GM19023 (cell line): Measurements from ENCODE around the gene NEK1.
"Not testable (repeated sequence)": the region's sequence is repeated elsewhere in the genome, so short reads cannot be mapped to it uniquely, and the experiment has no call there.

Source experiments
- ATAC-seq: cut with Tn5 transposase; IDR thresholded peaks from one replicate; pipeline ENCODE4 v1.9.1; 2021; ENCODE audit warnings: mild to moderate bottlenecking, moderate library complexity; ENCODE audit not compliant: unreplicated experiment

Gene NEK1

DNA sequence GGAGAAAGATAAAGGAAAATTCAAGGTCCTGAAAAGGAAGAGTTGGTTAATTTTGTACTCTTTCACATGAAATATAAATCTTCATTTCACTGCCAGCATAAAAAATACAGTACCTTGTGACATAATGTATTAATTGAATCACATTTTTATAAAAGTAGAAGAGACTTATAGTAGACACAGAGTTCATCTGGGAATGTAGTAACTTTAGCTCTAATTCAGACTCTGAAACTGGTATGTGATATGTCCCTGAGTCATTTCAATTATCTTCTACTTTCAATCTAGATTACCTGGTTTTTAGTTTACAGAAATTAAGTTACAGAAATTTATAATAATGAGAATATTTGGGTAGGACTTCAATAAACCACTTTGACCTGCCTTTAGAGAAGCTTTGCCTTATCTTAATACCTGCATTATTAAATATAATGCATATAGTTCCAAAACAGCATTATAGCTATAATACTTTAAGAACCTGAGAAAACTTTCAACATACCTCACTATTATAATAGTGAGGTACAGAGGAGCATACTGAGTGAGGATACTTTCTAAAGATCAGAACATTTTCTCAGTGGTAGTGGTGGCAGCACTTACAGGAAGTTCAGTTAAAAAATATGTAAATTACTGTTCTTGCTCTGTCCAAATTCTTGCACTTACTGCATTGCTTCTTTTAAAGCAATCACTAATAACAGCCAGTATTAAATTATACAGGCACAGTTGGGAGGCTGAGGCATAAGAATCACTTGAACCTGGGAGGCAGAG, 11.2 kb downstream of the NEK1 start:
- no peak for ATAC-seq

DNA sequence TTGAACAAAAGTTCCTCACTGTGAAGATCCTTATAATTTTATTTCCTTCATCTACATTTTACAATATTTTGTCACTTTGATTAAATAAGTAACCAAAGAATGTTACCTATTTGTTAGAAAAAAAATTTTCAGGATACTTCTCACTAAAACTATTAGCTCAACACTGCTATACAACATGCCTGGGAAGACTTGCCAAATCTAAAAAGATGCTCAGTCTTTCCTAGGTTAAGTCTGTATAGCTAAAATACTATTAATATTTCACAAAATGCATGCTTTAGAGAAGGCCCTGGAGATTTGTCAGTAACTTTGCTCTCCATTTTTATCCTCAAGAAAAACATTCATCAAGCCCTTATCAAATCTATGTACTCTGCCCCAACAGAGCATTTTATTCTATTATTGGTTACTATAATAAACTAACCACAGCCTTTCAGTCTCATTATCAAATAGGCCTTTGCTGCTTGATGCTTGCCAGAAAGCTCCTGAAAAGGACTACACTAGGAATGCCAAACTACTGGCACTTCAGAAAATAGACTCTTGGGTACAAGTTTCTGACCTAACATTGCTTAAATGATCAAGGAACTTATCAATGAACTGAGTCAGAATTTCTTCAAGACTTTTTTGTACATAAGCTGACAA, 17.7 kb downstream of the NEK1 start:
- ATAC-seq = no peak

DNA sequence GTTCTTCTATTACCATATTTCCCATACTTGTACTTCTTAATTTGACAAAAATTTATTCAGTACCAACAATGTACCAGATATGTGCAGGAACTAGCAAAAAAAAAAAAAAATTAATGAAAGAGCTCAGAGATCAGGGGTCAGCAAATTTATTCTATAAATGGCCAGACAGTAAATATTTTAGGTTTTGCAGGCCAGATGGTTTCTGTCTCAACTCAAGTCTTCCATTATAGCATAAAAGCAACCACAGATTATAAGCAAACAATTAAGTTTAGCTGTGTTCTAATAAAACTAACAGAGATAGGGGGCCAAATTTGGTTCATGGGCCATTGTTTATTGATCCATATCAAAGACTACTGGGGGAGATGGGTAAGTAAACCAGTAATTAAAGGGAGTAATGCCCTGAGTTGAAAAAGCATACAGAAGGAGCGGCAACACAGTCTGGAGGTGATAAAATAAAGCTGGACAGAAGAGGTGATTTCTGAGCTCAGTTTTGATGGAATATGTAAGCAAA, 19.3 kb downstream of the NEK1 start:
- ATAC-seq = no peak

DNA sequence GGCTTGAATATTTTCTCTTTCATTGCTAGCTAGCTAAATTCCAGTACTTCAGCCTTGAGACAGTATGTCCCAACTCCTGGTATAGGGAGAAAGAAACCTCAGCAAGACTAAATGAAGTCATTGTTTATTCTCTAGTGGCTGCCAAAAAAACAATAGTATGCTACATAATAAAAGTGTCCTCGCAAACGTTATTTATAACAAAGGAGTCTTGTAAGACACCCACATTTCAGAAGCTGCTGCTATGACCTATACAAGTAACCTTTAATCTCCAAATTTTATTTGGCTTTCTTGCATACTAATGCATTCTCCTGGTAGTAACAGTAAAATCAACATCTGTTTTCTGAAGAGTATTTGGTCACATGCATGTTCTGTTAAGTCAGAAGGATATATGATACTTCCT, 28.8 kb downstream of the NEK1 start:
- no peak for ATAC-seq

DNA sequence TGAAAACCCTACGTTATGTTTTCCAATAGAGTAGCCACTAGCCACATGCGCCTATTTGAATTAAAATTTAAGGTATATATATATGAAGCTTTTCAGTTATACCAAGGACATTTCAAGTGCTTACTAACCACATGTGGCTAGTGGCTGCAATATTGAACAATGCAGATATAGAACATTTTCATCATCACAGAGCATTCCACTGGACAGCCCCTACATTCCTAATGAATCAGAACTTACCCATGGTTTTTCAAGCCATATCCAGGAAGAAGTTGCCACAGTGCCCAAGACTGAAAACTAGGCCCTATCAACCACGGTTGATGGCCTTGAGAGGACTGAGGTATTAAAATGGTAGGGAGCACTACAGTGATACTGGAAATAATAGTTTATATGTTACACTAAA, 29.7 kb downstream of the NEK1 start:
- ATAC-seq = no peak

DNA sequence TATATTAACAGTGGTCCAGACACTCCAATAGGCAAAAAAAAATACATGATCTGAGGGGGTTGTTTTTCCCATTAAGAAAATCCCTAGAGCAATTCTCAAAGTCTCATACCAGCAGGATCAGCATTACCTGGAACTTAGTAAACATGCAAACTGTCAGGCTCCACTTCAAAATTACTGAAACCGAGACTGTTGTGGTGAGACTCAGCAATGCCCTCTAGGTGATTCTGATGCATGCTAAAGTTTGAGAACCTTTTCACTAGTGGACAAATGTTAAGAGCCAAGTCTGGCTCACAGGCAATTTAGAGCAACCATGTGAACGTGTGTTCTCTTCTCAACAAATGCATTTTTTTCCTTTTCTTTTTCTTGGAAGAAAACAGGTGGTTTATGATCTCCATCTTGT, 30.2 kb downstream of the NEK1 start:
- ATAC-seq = peak; percentile 79

DNA sequence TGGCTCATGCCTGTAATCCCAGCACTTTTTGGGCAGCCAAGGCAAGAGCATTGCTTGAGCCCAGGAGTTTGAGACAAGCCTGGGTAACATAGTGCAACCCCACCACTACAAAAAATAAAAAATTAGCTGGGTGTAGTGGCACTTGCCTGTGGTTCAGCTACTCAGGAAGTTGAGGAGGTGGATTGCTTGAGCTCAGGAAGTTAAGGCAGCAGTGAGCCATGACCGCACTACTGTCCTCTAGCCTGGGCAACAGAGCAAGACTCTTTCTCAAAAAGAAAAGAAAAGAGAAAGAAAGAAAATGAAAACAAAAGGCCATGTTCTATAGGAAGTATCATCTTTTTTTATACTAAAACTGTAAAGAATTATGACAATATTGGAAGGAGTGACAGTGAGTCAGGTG, 38.5 kb downstream of the NEK1 start:
- ATAC-seq = no peak

DNA sequence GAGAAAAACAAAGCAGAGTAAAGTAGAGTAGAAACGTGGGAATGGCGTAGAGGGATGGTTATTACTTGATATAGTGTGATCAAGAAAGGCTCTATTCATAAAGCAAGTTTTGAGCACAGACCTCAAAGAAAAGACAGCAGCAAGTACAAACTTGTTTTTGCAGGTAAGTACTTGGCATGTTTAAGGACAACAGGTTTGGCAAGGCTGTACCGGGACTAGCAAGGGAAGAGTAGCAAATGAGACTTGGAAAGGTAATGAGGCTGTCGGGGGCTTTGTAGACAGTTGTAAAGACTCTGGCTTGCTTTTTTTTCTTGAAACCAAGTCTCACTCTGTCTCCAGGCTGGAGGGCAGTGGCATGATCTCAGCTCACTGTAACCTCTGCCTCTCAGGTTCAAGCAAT, 40.9 kb downstream of the NEK1 start:
- no peak for ATAC-seq

DNA sequence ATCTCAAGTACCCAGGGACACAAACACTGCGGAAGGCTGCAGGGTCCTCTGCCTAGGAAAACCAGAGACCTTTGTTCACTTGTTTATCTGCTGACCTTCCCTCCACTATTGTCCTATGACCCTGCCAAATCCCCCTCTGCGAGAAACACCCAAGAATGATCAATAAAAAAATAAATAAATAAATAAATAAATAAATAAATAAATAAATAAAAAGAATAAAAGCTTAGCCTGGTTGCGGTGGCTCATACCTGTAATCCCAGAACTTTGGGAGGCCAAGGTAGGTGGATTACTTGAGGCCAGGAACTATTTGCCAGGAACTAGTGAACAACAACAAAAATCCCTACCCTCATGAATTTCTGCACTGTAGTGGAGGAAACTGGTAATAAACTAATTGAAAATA, 41.4 kb downstream of the NEK1 start:
- not testable (repeated sequence) for ATAC-seq

DNA sequence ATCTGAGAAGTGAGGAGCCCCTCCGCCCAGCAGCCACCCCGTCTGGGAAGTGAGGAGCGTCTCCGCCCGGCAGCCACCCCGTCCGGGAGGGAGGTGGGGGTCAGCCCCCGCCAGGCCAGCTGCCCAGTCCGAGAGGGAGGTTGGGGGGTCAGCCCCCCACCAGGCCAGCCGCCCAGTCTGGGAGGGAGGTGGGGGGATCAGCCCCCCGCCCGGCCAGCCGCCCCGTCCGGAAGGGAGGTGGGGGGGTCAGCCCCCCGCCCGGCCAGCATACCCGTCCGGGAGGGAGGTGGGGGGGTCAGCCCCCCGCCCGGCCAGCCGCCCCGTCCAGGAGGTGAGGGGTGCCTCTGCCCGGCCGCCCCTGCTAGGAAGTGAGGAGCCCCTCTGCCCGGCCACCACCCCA, 42.1 kb downstream of the NEK1 start:
- ATAC-seq = not testable (repeated sequence)

DNA sequence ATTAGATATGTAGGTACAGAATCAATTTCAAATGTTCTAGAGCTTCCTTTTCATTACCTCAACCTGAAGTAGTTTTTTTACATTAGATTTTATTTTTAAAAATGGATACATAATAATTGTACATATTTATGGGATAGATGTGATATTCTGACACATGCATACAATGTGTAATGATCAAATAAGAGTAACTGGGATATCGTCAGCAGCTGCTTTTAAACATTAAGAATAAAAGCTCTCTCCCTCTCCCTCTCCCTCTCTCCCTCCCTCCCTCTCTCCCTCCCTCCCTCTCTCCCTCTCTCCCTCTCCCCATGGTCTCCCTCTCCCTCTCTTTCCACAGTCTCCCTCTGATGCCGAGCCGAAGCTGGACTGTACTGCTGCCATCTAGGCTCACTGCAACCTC, 43.2 kb downstream of the NEK1 start:
- ATAC-seq = not testable (repeated sequence)

DNA sequence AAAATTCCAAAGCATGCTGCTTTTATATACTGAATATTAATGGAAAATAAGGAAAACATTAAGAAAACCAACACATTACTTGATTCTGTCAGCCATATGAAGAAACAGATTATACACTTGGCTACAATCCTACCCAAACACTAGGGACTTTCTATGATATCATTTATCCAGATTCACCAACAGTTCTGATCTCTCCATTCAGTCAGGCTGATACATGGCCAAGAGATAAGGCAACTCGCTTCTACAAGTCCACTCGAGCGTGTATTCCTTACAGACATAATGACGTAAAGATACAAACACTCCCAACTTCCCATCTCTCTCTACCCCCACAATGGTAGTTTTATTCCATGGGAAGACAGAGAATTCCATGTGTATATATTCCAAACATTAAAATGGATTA, 44.5 kb downstream of the NEK1 start:
- ATAC-seq = no peak

DNA sequence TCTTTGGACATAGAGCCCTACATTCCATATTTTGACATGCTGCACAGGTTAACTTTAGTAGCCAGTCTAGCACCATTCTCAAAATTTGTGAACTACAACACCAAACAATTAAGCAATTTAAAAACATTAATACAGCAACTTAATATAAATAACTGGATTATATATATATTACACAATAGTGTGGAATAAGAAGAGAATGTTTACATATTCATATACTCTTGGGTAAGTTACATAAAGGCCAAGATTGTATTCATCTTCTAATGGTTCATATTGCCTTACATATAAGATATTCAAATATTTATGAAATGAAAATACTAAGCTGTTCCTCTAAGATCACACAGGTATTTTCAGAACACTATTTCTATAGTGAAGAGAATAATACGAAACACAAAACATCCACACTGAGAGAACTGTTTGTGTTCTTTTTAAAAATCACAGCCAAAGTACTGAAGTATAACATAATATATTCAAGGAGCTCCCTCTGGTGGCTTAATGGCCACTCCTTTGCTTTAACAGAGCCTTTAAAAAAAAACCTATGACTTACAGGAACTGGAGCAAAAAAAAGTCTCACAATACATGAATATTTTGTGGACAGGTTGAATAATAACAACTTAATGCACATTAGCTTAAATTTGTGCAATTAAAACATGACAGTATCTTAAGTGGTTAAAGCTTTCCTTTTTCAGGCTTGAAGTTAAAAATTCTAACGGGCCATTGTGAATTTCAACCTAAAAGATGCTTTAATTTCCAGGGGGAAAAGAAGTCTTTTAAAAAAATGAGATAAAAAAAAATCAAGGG, 46.2 kb downstream of the NEK1 start:
- peak; percentile 74 for ATAC-seq

DNA sequence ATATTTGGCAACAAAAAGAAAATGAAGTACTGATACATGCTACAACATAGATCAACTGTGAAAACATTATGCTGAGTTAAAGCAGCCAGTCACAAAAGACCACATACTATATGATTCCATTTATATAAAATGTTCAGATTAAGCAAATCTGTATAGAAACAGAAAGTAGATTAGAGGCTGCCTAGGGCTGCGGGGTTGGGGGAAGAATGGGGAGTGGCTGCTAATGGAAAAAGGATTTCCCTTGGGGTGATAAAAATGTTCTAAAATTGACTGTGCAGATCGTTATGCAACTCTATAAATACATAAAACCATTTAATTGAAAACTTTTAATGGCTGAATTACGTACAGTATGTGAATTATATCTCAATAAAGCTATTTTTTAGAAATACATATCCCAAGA, 46.8 kb downstream of the NEK1 start:
- no peak for ATAC-seq

DNA sequence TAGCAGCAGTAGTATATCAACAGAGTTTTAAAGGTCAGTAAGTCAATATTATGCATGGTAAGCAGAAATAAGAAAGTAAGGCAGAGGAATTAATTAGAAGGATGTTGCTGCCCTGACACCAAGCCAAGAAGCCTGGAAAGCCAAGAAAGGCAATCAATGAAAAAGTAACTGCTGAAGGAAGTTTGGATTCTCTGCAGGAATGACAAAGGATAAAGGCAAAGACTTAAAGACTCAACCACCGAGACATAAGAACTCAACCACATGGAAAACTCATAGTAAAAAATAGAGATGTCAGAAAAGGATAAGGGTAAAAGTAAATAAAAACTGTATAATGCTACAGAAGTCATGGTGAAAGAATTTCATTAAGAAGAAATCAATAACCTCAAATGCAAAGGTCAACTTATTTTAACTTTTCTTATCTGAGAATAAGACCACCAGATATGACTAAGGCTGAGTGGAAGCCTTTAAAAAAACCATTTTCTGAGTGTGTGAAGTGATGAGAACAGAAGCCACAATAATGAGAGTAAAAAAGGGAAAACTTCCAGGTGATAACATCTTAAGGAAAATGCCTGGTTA, 55.2 kb downstream of the NEK1 start:
- no peak for ATAC-seq

DNA sequence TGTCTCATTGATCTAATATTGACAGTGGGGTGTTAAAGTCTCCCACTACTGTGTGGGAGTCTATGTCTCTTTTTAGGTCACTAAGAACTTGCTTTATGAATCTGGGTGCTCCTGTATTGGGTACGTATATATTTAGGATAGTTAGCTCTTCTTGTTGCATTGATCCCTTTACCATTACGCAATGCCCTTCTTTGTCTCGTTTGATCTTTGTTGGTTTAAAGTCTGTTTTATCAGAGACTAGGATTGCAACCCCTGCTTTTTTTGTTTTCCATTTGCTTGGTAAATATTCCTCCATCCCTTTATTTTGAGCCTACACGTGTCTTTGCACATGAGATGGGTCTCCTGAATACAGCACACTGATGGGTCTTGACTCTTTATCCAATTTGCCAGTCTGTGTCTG, 65.8 kb downstream of the NEK1 start:
- not testable (repeated sequence) for ATAC-seq

DNA sequence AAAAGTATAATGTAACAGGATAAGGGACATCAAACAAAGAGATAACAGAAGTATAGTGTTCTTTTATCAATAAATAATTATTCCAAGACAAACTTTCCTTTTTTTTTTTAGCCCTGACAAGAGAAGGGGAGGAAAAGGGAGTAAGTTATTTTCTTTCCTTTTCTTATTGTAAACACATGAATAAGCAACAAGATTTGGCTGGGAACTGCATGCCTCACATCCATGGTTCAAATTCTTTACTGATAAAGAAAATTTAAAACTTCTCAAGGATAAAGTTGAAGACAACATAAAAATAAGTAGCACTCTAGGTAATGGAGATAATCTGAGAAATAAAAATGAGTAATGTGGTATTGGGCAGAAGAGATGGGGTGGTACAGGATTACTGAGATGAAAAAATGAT, 71.6 kb downstream of the NEK1 start:
- no peak for ATAC-seq

DNA sequence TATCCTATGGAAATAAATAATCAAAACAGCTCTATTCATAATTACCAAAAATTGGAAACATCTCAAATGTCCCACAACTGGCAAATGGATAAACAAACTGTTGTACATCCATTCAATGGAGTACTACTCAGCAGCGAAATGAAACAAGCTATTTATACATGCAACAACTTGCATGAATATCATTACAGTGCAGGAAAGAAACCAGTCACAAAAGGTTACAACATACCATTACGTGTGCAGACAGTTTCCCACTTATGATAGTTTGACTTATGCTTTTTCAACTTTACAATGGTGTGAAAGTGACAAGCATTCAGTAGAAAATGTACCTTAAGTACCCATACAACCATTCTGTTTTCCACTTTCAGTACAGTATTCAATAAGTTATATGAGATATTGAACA, 82.3 kb downstream of the NEK1 start:
- ATAC-seq = no peak

DNA sequence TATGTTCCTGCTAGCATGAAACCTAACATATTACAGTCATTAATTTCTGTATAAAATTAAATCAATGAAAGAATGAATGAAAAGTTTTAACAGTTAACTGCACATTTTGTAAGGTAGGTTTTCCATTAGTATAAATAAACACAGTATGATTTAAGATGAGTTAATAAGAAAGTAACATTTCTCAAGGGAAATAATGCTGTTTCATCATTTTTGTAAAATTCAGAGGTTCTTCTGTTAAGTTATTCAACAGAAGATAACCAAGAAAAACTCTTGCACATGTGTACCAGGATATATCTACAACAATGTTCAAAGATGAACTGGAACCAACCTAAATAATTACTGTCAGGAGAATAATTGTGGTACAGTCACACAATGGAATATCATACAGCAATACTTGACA, 88.6 kb downstream of the NEK1 start:
- ATAC-seq = no peak

DNA sequence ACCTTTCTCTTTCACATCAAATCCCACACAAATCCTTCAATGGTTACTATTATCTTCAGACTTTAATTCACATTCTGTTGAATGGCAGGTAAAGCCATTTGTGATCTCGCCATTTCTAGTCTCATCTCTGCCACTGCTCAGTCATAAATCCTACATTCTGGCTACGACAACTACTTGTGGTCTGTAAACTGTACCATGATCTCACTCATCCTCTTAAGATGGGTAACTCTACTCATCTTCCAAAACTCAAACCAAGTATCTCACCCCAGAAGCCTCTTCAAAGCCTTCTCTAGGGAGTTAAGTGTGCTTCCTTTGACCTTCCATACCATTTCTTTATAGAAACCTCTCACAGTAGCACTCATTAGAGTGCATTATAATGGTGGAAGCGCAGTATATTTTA, 101.8 kb downstream of the NEK1 start:
- ATAC-seq = no peak

DNA sequence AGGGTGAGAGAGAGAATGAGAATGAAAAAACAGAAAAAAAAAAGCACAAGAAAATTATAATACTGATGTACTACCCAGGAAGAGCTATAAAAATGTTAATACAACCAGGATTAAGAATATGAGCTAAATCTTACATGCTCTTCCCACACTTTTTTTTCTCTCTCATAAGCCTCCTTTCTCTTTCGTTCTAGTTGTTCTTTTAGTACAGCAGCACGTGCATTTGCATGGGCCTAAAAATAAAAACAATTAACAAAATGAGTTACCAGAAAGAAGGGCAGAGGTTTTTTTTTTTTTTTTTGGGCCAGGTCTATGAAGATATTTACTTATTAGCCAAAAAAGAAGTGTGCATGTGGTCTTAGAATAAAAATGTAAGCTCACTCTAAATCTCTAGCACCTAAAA, 105.5 kb downstream of the NEK1 start:
- ATAC-seq = no peak
